Parathyroid adenoma (tissue), 2 donors: ENCODE data around the gene ETV6.

Source experiments
- H2AFZ ChIP-seq: fragments of 300-600 bp; sonication (generic); one replicate; pipeline ENCODE4 v1.7.0; 2017; ENCODE audit warnings: antibody characterized with exemption, mild to moderate bottlenecking
- H3K27ac ChIP-seq: fragments of 300-600 bp; sonication (generic); one replicate; pipeline ENCODE4 v1.7.0; 2017
- H3K27me3 ChIP-seq: fragments of 300-600 bp; sonication (generic); one replicate; pipeline ENCODE4 v1.7.0; 2017; ENCODE audit warnings: low read length; ENCODE audit not compliant: control insufficient read depth, insufficient read depth
- H3K36me3 ChIP-seq: fragments of 300-600 bp; sonication (generic); one replicate; pipeline ENCODE4 v1.7.0; 2017; ENCODE audit warnings: low read length; ENCODE audit not compliant: control insufficient read depth, insufficient read depth
- H3K4me1 ChIP-seq: fragments of 300-600 bp; sonication (generic); one replicate; pipeline ENCODE4 v1.7.0; 2017; ENCODE audit warnings: control low read depth
- H3K4me2 ChIP-seq: fragments of 300-600 bp; sonication (generic); one replicate; pipeline ENCODE4 v1.7.0; 2017; ENCODE audit warnings: low read length
- H3K4me3 ChIP-seq: fragments of 300-600 bp; sonication (generic); one replicate; pipeline ENCODE4 v1.7.0; 2017; ENCODE audit warnings: low read depth, low read length
- H3K79me2 ChIP-seq: fragments of 300-600 bp; sonication (generic); one replicate; pipeline ENCODE4 v1.7.0; 2017; ENCODE audit warnings: control low read depth
- H3K9ac ChIP-seq: fragments of 300-600 bp; sonication (generic); one replicate; pipeline ENCODE4 v1.7.0; 2017; ENCODE audit warnings: mild to moderate bottlenecking
- H3K9me3 ChIP-seq: fragments of 300-600 bp; sonication (generic); one replicate; pipeline ENCODE4 v1.7.0; 2017; ENCODE audit warnings: low read length; ENCODE audit not compliant: control insufficient read depth
- TF ChIP-seq, protein P1 (sequence below): fragments of 300-600 bp; sonication (generic); IDR thresholded peaks from one replicate; pipeline ENCODE4 v1.7.0; 2017; ENCODE audit warnings: antibody characterized with exemption, mild to moderate bottlenecking
- donor health status: primary hyperparathyroidism.

The ETV6 gene

DNA sequence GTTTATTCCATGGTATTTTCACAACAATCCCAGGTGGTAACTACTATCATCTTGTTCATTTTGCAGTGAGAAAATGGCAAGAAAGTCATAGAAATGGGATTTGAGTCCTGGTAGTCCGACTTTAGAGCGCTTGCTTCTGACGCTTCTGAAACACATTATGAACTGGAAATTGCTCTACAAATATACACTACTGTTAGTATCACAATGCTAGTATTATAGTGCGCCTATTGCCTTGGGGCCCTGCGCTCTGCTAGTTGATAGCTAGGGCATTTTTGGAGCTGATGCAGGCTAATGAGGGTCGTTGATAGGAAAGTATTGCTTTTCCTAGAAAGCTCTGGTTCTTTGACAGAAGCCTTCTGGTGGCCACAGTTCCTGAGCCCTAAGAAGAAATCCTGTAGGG is 61.0 kb downstream of the ETV6 start:
- peaks cover 41% of the 10 kb centered on the region for H3K79me2 ChIP-seq
- H3K4me3 ChIP-seq: no peak overlapping the region
- H3K36me3 ChIP-seq: no peaks in the 10 kb centered on the region
- H3K4me1 ChIP-seq: peaks cover 19% of the 10 kb centered on the region
- H3K27me3 ChIP-seq: no peaks in the 10 kb centered on the region
- TF ChIP-seq, protein P1, sequence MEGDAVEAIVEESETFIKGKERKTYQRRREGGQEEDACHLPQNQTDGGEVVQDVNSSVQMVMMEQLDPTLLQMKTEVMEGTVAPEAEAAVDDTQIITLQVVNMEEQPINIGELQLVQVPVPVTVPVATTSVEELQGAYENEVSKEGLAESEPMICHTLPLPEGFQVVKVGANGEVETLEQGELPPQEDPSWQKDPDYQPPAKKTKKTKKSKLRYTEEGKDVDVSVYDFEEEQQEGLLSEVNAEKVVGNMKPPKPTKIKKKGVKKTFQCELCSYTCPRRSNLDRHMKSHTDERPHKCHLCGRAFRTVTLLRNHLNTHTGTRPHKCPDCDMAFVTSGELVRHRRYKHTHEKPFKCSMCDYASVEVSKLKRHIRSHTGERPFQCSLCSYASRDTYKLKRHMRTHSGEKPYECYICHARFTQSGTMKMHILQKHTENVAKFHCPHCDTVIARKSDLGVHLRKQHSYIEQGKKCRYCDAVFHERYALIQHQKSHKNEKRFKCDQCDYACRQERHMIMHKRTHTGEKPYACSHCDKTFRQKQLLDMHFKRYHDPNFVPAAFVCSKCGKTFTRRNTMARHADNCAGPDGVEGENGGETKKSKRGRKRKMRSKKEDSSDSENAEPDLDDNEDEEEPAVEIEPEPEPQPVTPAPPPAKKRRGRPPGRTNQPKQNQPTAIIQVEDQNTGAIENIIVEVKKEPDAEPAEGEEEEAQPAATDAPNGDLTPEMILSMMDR: no peak
- H2AFZ ChIP-seq: no peak overlapping the region
- H3K27ac ChIP-seq: no peak overlapping the region
- no peak overlapping the region for H3K4me2 ChIP-seq
- no peaks in the 10 kb centered on the region for H3K9me3 ChIP-seq
- no peak overlapping the region for H3K9ac ChIP-seq

DNA sequence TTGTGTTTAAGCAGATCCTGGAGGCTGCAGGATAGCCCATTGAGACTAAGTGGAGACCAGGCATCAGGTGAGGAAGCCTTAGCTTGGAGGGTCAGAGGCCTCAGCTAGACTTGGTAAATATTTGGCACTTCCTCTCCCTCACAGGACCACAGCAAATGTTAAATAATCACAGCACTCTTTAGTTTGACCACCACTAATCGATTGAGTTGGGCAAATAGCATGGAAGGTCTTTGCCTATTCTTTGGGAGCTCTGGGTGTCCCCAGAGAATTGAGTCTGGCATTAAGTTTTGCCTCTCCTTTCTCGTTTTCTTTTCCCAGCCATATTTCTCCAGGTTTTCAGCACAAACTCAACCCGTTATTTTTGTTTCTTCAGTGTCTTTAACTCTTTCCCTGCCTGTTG is 61.4 kb downstream of the ETV6 start:
- no peaks in the 10 kb centered on the region for H3K36me3 ChIP-seq
- H3K4me1 ChIP-seq: peaks cover 19% of the 10 kb centered on the region
- no peak overlapping the region for H3K27ac ChIP-seq

DNA sequence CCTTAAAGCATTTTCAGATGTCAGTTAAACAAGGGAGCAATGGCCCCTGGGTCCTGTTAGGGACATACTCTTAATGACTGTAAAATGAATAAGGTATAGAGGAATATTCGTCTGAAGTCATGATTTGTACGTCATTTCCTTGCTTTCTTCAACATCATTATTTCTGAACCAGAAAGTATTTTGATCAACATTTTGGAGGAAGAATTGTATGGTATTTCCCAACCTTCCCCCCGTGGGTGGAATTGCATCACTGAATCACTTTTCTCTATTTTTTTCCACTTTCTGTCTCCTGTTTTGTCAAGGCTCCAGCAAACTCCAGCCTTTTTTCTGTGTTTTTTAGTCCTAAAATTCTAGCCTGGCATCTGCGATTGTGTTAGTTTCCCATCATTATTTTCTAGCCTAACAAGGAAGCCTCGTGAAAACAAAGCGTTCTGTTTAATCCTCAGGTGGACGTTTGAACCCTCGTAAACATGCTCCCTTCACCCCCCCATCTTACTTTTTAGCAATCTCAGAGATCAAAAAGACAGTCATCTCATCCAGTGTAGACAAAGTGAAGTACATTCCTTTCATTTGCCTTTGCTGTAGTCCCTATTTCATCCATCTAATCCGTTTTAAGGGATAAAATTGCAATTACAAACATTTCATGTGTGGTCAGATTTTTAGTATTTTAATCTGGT is 62.3 kb downstream of the ETV6 start:
- H3K4me3 ChIP-seq: no peak overlapping the region
- H3K9me3 ChIP-seq: no peaks in the 10 kb centered on the region
- peaks cover 22% of the 10 kb centered on the region for H3K4me1 ChIP-seq
- no peak overlapping the region for H3K9ac ChIP-seq
- H3K79me2 ChIP-seq: peaks cover 41% of the 10 kb centered on the region
- H3K4me2 ChIP-seq: no peak overlapping the region
- no peaks in the 10 kb centered on the region for H3K36me3 ChIP-seq
- no peaks in the 10 kb centered on the region for H3K27me3 ChIP-seq
- no peak overlapping the region for H2AFZ ChIP-seq
- TF ChIP-seq, protein P1: no peak
- no peak overlapping the region for H3K27ac ChIP-seq

More for the DNA sequence above, 61.4 kb downstream of the ETV6 start:
- no peaks in the 10 kb centered on the region for H3K9me3 ChIP-seq
- no peak overlapping the region for H2AFZ ChIP-seq
- no peak overlapping the region for H3K4me3 ChIP-seq
- TF ChIP-seq, protein P1: no peak
- H3K4me2 ChIP-seq: no peak overlapping the region
- peaks cover 41% of the 10 kb centered on the region for H3K79me2 ChIP-seq
- no peak overlapping the region for H3K9ac ChIP-seq
- H3K27me3 ChIP-seq: no peaks in the 10 kb centered on the region

DNA sequence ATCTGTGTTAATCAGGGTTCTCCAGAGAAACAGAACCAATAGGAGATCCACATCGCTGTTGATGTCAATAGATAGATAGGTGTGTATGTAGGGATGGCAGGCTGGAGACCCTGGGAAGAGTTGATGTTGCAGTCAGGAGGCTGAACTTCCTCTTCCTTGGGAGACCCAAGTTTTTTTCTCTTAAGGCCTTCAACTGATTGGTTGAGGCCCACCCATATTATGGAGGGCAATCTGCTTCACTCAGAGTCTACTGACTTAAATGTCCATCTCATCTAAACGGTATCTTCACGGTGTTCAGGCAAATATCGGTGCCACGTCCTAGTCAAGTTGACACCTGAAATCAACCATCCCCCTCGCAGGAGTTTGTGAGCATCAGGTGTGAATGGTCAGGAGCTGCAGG is 63.0 kb downstream of the ETV6 start:
- Histone ChIP-seq H3K27ac (no peak overlapping the region), H3K4me2 (no peak overlapping the region), H3K4me3 (no peak overlapping the region), H3K9me3 (no peaks in the 10 kb centered on the region), H3K27me3 (no peaks in the 10 kb centered on the region), H3K36me3 (no peaks in the 10 kb centered on the region), H2AFZ (no peak overlapping the region), H3K9ac (no peak overlapping the region), H3K79me2 (peaks cover 45% of the 10 kb centered on the region), H3K4me1 (peaks cover 23% of the 10 kb centered on the region)
- TF ChIP-seq, protein P1: no peak

DNA sequence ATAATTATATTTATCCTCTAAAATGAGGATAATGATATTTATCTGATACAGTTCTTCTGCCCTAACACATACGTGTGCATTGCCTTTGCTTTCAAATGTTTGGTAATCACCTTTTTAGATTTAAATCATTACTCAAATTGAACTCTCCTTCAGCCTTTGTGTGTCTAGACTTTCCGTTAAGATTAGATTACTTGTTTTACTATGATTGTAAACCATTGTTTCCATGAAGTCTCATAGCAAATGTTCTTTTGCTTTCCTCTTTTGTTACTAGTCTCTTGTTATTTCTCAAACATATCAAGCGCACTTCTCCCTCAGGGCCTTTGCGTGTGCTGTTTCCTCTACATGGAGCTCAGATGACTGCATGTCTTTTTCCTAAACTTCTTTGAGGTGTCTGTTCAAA is 63.7 kb downstream of the ETV6 start:
- Histone ChIP-seq H3K36me3 (no peaks in the 10 kb centered on the region), H3K4me2 (no peak overlapping the region), H3K9me3 (no peaks in the 10 kb centered on the region), H3K27ac (no peak overlapping the region), H3K27me3 (no peaks in the 10 kb centered on the region), H3K79me2 (peaks cover 42% of the 10 kb centered on the region), H3K9ac (no peak overlapping the region), H3K4me1 (peaks cover 18% of the 10 kb centered on the region), H3K4me3 (no peak overlapping the region), H2AFZ (no peak overlapping the region)
- TF ChIP-seq, protein P1: no peak
